A549 treated with DMSO at 1 μM for 4 hours (cell line): ENCODE results near the gene TSPAN4. TPM values are rescaled to one million over a fixed set of nuclear protein-coding genes. Genes with fewer than 3 reads are reported as not detected.

Experiments
- total RNA-seq: library from RNA; stranded (reverse); fragments of 200-300 nt; extraction: Qiagen RNA extraction; gene quantifications from 5 replicates; pipeline ENCODE4 v1.2.3, GENCODE V29; 2022; ENCODE audit warnings: low read depth

The TSPAN4 gene
- total RNA-seq, result 132 to 188 TPM (median 168 TPM) in 5 replicates

GRCh38 chr11:842370-843002 lies at the start of gene TSPAN4, which contains the start of gene POLR2L:
Gene TSPAN4, plus strand, starts transcription at chr11:842852. Its CDS starts 7,453 bp downstream, at chr11:850305.
Gene POLR2L, minus strand, starts transcription at chr11:842529. Its CDS starts 21 bp downstream, at chr11:842508.

GRCh38 chr11:798093-798713 lies 44.4 kb upstream of the TSPAN4 start, which contains the start of gene SLC25A22:
Gene SLC25A22, minus strand, starts transcription at chr11:798281. Its CDS starts 3,275 bp downstream, at chr11:795006.

GRCh38 chr11:809287-810039 lies 33.2 kb upstream of the TSPAN4 start, which contains the start of gene RPLP2:
Gene RPLP2, plus strand, starts transcription at chr11:809967. Its CDS starts 268 bp downstream, at chr11:810235.

GRCh38 chr11:818396-819128 lies 24.1 kb upstream of the TSPAN4 start, which contains the start of gene PNPLA2:
Gene PNPLA2, plus strand, starts transcription at chr11:818914. Its CDS starts 805 bp downstream, at chr11:819719.

GRCh38 chr11:827897-828192 lies 14.8 kb upstream of the TSPAN4 start, which contains the start of gene CRACR2B:
Gene CRACR2B, plus strand, starts transcription at chr11:827919. Its CDS starts 689 bp downstream, at chr11:828608.

GRCh38 chr11:832529-833113 lies 10.0 kb upstream of the TSPAN4 start, which contains the start of gene CD151:
Gene CD151, plus strand, starts transcription at chr11:832952. Its CDS starts 3,118 bp downstream, at chr11:836070.

GRCh38 chr11:910589-911030 lies 68.0 kb downstream of the TSPAN4 start, which contains the start of gene CHID1:
Gene CHID1, minus strand, starts transcription at chr11:910810. Its CDS starts 5,994 bp downstream, at chr11:904816.

Other genes with a start within 250 kb of the TSPAN4 start
- 4.0 to 7.8 TPM (median 6.7 TPM) in 5 replicates for gene IRF7, start 226.9 kb upstream of the TSPAN4 start, total RNA-seq
- gene CDHR5, start 217.9 kb upstream of the TSPAN4 start, total RNA-seq, result 0.02 to 0.05 TPM in 2 of 5 replicates, not detected in the others
- not detected in 5 replicates for gene SCT, start 215.7 kb upstream of the TSPAN4 start, total RNA-seq
- gene DRD4, start 205.6 kb upstream of the TSPAN4 start, total RNA-seq, result 0.17 to 0.43 TPM (median 0.24 TPM) in 5 replicates
- gene DEAF1, start 147.6 kb upstream of the TSPAN4 start, total RNA-seq, result 23.3 to 39.2 TPM (median 31.9 TPM) in 5 replicates
- 8.4 to 10.9 TPM (median 9.5 TPM) in 5 replicates for gene TMEM80, start 147.0 kb upstream of the TSPAN4 start, total RNA-seq
- 71.0 to 121 TPM (median 114 TPM) in 5 replicates for gene EPS8L2, start 136.6 kb upstream of the TSPAN4 start, total RNA-seq
- gene TALDO1, start 95.4 kb upstream of the TSPAN4 start, total RNA-seq, result 427 to 504 TPM (median 430 TPM) in 5 replicates
- gene GATD1, start 65.4 kb upstream of the TSPAN4 start, total RNA-seq, result 37.5 to 49.3 TPM (median 45.9 TPM) in 5 replicates
- gene CEND1, start 52.8 kb upstream of the TSPAN4 start, total RNA-seq, result 0.81 to 2.3 TPM (median 1.6 TPM) in 5 replicates
- gene SLC25A22, start 44.6 kb upstream of the TSPAN4 start, total RNA-seq, result 24.3 to 40.1 TPM (median 33.7 TPM) in 5 replicates
- 9.7 to 16.8 TPM (median 13.3 TPM) in 5 replicates for gene PIDD1, start 37.6 kb upstream of the TSPAN4 start, total RNA-seq
- 1,681 to 2,398 TPM (median 2,293 TPM) in 5 replicates for gene RPLP2, start 32.9 kb upstream of the TSPAN4 start, total RNA-seq
- gene PNPLA2, start 23.9 kb upstream of the TSPAN4 start, total RNA-seq, result 40.4 to 57.7 TPM (median 52.1 TPM) in 5 replicates
- 3.1 to 4.7 TPM (median 3.6 TPM) in 5 replicates for gene CRACR2B, start 14.9 kb upstream of the TSPAN4 start, total RNA-seq
- gene CD151, start 9.9 kb upstream of the TSPAN4 start, total RNA-seq, result 728 to 834 TPM (median 790 TPM) in 5 replicates
- gene POLR2L, start 323 bp upstream of the TSPAN4 start, total RNA-seq, result 546 to 649 TPM (median 614 TPM) in 5 replicates
- gene CHID1, start 68.0 kb downstream of the TSPAN4 start, total RNA-seq, result 74.3 to 81.3 TPM (median 76.0 TPM) in 5 replicates
- 28.5 to 41.5 TPM (median 36.3 TPM) in 5 replicates for gene AP2A2, start 83.0 kb downstream of the TSPAN4 start, total RNA-seq
- 0.01 TPM in 2 of 5 replicates, not detected in the others for gene MUC6, start 193.9 kb downstream of the TSPAN4 start, total RNA-seq
- gene MUC2, start 232.0 kb downstream of the TSPAN4 start, total RNA-seq, result 0.17 to 0.35 TPM (median 0.18 TPM) in 5 replicates